C4-2B (cell line): ENCODE results near the gene ETV6.

Experiments used
- CTCF ChIP-seq: fragments of 450-650 bp; conservative IDR thresholded peaks from 2 replicates; pipeline ENCODE4 v1.5.1; 2017; ENCODE audit warnings: mild to moderate bottlenecking
- ZFX ChIP-seq: fragments of 450-650 bp; IDR thresholded peaks from 2 replicates; pipeline ENCODE4 v1.6.1; 2017

- no peak for TF ChIP-seq CTCF
- TF ChIP-seq ZFX = no peak
These were observed 172.1 kb downstream of the ETV6 start for GRCh38 chr12:11821386-11822080.
